HepG2 (cell line): Measurements from ENCODE around the gene LEMD2. TPM values are rescaled to one million over a fixed set of nuclear protein-coding genes. Genes with fewer than 3 reads are reported as not detected.
A peak's percentile ranks its signal among the peaks of the same experiment; 100 is the strongest.

Source experiments
- ATF3 ChIP-seq: sonication (generic); formaldehyde crosslinking; IDR thresholded peaks from 2 replicates; pipeline ENCODE4 v1.4.0; 2020; ENCODE audit warnings: missing genetic modification reagents
- BCL6 ChIP-seq: IDR thresholded peaks from 2 replicates; pipeline ENCODE4 v1.6.1; 2016; ENCODE audit warnings: missing genetic modification reagents, missing compliant biosample characterization
- ETS1 ChIP-seq: sonication (generic); formaldehyde crosslinking; IDR thresholded peaks from 2 replicates; pipeline ENCODE4 v1.4.0; 2020; ENCODE audit warnings: missing genetic modification reagents
- HMG20A ChIP-seq: IDR thresholded peaks from 2 replicates; pipeline ENCODE4 v1.6.1; 2016; ENCODE audit warnings: borderline replicate concordance
- KAT8 ChIP-seq: IDR thresholded peaks from 2 replicates; pipeline ENCODE4 v1.6.1; 2016; ENCODE audit warnings: missing genetic modification reagents, missing compliant biosample characterization
- KDM1A ChIP-seq: IDR thresholded peaks from 2 replicates; pipeline ENCODE4 v1.6.1; 2016; ENCODE audit warnings: missing compliant biosample characterization
- MXI1 ChIP-seq: IDR thresholded peaks from 3 replicates; pipeline ENCODE4 v1.6.1; 2012; ENCODE audit warnings: low read depth, low read length, inconsistent platforms, borderline replicate concordance
- NFRKB ChIP-seq: fragments of 450-650 bp; IDR thresholded peaks from 2 replicates; pipeline ENCODE4 v1.6.1; 2017
- STAG1 ChIP-seq: sonication (generic); formaldehyde crosslinking; IDR thresholded peaks from 2 replicates; pipeline ENCODE4 v1.4.0; 2020; ENCODE audit warnings: missing genetic modification reagents
- THAP8 ChIP-seq: sonication (generic); formaldehyde crosslinking; IDR thresholded peaks from 2 replicates; pipeline ENCODE4 v1.5.1; 2020; ENCODE audit warnings: missing genetic modification reagents, mild to moderate bottlenecking, borderline replicate concordance
- ZEB1 ChIP-seq: IDR thresholded peaks from 2 replicates; pipeline ENCODE4 v1.6.1; 2012; ENCODE audit warnings: mild to moderate bottlenecking, low read depth, inconsistent platforms; ENCODE audit not compliant: insufficient replicate concordance
- ZNF329 ChIP-seq: sonication (generic); formaldehyde crosslinking; IDR thresholded peaks from 2 replicates; pipeline ENCODE4 v1.9.0; 2021; ENCODE audit warnings: low read depth, mild to moderate bottlenecking, missing genetic modification reagents
- ZNF451 ChIP-seq: sonication (generic); formaldehyde crosslinking; IDR thresholded peaks from 2 replicates; pipeline ENCODE4 v1.5.0; 2020; ENCODE audit warnings: mild to moderate bottlenecking, missing genetic modification reagents
- ZNF547 ChIP-seq: sonication (generic); formaldehyde crosslinking; IDR thresholded peaks from 2 replicates; pipeline ENCODE4 v1.5.1; 2020; ENCODE audit warnings: mild to moderate bottlenecking, missing genetic modification reagents
- ZNF597 ChIP-seq: sonication (generic); formaldehyde crosslinking; IDR thresholded peaks from 2 replicates; pipeline ENCODE4 v1.5.0; 2020; ENCODE audit warnings: missing genetic modification reagents
- ZNF737 ChIP-seq: sonication (generic); formaldehyde crosslinking; IDR thresholded peaks from 2 replicates; pipeline ENCODE4 v1.5.0; 2020; ENCODE audit warnings: missing genetic modification reagents, mild to moderate bottlenecking, borderline replicate concordance
- ZNF775 ChIP-seq: sonication (generic); formaldehyde crosslinking; IDR thresholded peaks from 2 replicates; pipeline ENCODE4 v1.4.0; 2020; ENCODE audit warnings: missing genetic modification reagents, mild to moderate bottlenecking, moderate library complexity, borderline replicate concordance
- ZNF816 ChIP-seq: sonication (generic); formaldehyde crosslinking; IDR thresholded peaks from 2 replicates; pipeline ENCODE4 v1.8.0; 2022; ENCODE audit warnings: missing genetic modification reagents, mild to moderate bottlenecking, borderline replicate concordance
- ZNF850 ChIP-seq: sonication (generic); formaldehyde crosslinking; conservative IDR thresholded peaks from 2 replicates; pipeline ENCODE4 v1.9.0; 2021; ENCODE audit warnings: mild to moderate bottlenecking, missing genetic modification reagents
- ZSCAN22 ChIP-seq: sonication (generic); formaldehyde crosslinking; IDR thresholded peaks from 2 replicates; pipeline ENCODE4 v1.4.0; 2020; ENCODE audit warnings: mild to moderate bottlenecking, missing genetic modification reagents
- polyA plus RNA-seq, 8 experiments: library from polyadenylated mRNA; depleted of rRNA in 3 of 8; stranded (reverse) in 7 of 8; unstranded in 1 of 8; fragments of >200 nt; fragmentation: Illumina TruSeq in 4 of 8; extraction: Trizol in 4 of 8; gene quantifications; 2 replicates each; pipeline versions ENCODE4 v1.2.1 to v1.2.3, GENCODE V29; 2011 to 2016; ENCODE audit warnings: low read depth in 4 of 8, missing spikeins in 1 of 8, mixed read lengths in 1 of 8; ENCODE audit not compliant: insufficient read depth in 1 of 8
- total RNA-seq, 5 experiments: library from RNA; depleted of rRNA; stranded (reverse); fragments of >200 nt; fragmentation: Illumina TruSeq; extraction: Trizol; gene quantifications; 2 replicates each; pipeline ENCODE4 v1.2.3, GENCODE V29; 2016; ENCODE audit warnings: low read depth in 1 of 5
- TF ChIP-seq, protein P1 (sequence below): sonication (generic); formaldehyde crosslinking; IDR thresholded peaks from 2 replicates; pipeline ENCODE4 v1.9.0; 2021; ENCODE audit warnings: missing genetic modification reagents, mild to moderate bottlenecking, borderline replicate concordance
- TF ChIP-seq, protein P2 (sequence below): sonication (generic); formaldehyde crosslinking; IDR thresholded peaks from 2 replicates; pipeline ENCODE4 v1.4.0; 2020; ENCODE audit warnings: missing genetic modification reagents, borderline replicate concordance
- TF ChIP-seq, protein P3 (sequence below): IDR thresholded peaks from 2 replicates; pipeline ENCODE4 v1.6.1; 2018; ENCODE audit warnings: missing genetic modification reagents

LEMD2 gene
- total and polyA plus RNA-seq, 2 of the 13 experiments (the other 11 are each of a cell fraction or from before 2014, with no cell fraction given) = 45.2 to 62.9 TPM

- no peak for TF ChIP-seq THAP8 (CRISPR knock-in tag)
- TF ChIP-seq HMG20A (CRISPR knock-in tag) = 0 out of 2 replicates have a peak, but pooled peaks have one; percentile 24
- 0 out of 2 replicates have a peak, but pooled peaks have one; percentile 80 for TF ChIP-seq ZNF737 (CRISPR knock-in tag)
- TF ChIP-seq KAT8 = peak; percentile 62; the same call in 1 of the 2 replicates
- peak; percentile 87; the same call in 1 of the 2 replicates for TF ChIP-seq ETS1 (CRISPR knock-in tag)
- TF ChIP-seq, protein P1, sequence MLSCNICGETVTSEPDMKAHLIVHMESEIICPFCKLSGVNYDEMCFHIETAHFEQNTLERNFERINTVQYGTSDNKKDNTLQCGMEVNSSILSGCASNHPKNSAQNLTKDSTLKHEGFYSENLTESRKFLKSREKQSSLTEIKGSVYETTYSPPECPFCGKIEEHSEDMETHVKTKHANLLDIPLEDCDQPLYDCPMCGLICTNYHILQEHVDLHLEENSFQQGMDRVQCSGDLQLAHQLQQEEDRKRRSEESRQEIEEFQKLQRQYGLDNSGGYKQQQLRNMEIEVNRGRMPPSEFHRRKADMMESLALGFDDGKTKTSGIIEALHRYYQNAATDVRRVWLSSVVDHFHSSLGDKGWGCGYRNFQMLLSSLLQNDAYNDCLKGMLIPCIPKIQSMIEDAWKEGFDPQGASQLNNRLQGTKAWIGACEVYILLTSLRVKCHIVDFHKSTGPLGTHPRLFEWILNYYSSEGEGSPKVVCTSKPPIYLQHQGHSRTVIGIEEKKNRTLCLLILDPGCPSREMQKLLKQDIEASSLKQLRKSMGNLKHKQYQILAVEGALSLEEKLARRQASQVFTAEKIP (CRISPR knock-in tag) = no peak
- TF ChIP-seq ZNF329 (CRISPR knock-in tag) = no peak
- TF ChIP-seq ZNF775 (CRISPR knock-in tag) = no peak
- TF ChIP-seq NFRKB = no peak
- peak; percentile 67; the same call in 1 of the 2 replicates for TF ChIP-seq ATF3 (CRISPR knock-in tag)
- TF ChIP-seq BCL6 = peak; percentile 49; the same call in 1 of the 2 replicates
- TF ChIP-seq, protein P2, sequence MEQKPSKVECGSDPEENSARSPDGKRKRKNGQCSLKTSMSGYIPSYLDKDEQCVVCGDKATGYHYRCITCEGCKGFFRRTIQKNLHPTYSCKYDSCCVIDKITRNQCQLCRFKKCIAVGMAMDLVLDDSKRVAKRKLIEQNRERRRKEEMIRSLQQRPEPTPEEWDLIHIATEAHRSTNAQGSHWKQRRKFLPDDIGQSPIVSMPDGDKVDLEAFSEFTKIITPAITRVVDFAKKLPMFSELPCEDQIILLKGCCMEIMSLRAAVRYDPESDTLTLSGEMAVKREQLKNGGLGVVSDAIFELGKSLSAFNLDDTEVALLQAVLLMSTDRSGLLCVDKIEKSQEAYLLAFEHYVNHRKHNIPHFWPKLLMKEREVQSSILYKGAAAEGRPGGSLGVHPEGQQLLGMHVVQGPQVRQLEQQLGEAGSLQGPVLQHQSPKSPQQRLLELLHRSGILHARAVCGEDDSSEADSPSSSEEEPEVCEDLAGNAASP = peak; percentile 80
- TF ChIP-seq STAG1 (CRISPR knock-in tag) = peak; percentile 11; the same call in 1 of the 2 replicates
- peak; percentile 73; the same call in 1 of the 2 replicates for TF ChIP-seq ZNF451
- no peak for TF ChIP-seq MXI1
- no peak for TF ChIP-seq ZNF816 (CRISPR knock-in tag)
- TF ChIP-seq ZNF597 (CRISPR knock-in tag) = no peak
- no peak for TF ChIP-seq ZSCAN22
- TF ChIP-seq KDM1A = no peak
- no peak for TF ChIP-seq ZEB1
- TF ChIP-seq, protein P3, sequence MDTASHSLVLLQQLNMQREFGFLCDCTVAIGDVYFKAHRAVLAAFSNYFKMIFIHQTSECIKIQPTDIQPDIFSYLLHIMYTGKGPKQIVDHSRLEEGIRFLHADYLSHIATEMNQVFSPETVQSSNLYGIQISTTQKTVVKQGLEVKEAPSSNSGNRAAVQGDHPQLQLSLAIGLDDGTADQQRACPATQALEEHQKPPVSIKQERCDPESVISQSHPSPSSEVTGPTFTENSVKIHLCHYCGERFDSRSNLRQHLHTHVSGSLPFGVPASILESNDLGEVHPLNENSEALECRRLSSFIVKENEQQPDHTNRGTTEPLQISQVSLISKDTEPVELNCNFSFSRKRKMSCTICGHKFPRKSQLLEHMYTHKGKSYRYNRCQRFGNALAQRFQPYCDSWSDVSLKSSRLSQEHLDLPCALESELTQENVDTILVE = peak; percentile 86; the same call in 1 of the 2 replicates
- peak; percentile 58; the same call in 1 of the 2 replicates for TF ChIP-seq ZNF547
- no peak for TF ChIP-seq ZNF850 (CRISPR knock-in tag)
These were observed 23.7 kb upstream of the LEMD2 start (continued) for GRCh38 chr6:33812669-33813068.
